Psoas muscle (tissue), 8 donors: ENCODE results near the gene SEC14L2. TPM values are rescaled to one million over a fixed set of nuclear protein-coding genes. Genes with fewer than 3 reads are reported as not detected.

Source experiments
- ATAC-seq, 4 donors: fragments of 200-7000 bp; cut with Tn5 transposase; one replicate each; pipeline ENCODE4 v1.9.1; 2020; ENCODE audit warnings: moderate library complexity in 3 of 4, mild to moderate bottlenecking in 2 of 4
- DNase-seq, 2 donors: peaks; one replicate each; pipeline ENCODE4 v3.0.0-alpha.2; 2020
- H3K27ac ChIP-seq: fragments of 200-600 bp; one replicate; pipeline ENCODE4 v1.8.0; 2022
- H3K27me3 ChIP-seq, 3 donors: fragments of 200-600 bp in 1 of 3; one replicate each; pipeline versions ENCODE4 v1.6.1 to v1.8.0; 2013 to 2022; ENCODE audit warnings: low read length in 2 of 3, mild to moderate bottlenecking in 2 of 3, moderate library complexity in 1 of 3; ENCODE audit not compliant: insufficient read depth in 3 of 3
- H3K36me3 ChIP-seq, 2 donors: fragments of 200-600 bp in 1 of 2; one replicate each; pipeline versions ENCODE4 v1.6.1 to v1.8.0; 2013 to 2022; ENCODE audit warnings: low read depth in 1 of 2, mild to moderate bottlenecking in 1 of 2, moderate library complexity in 1 of 2; ENCODE audit not compliant: insufficient read depth in 1 of 2
- H3K4me1 ChIP-seq: fragments of 200-600 bp; one replicate; pipeline ENCODE4 v1.8.0; 2022
- H3K4me3 ChIP-seq: fragments of 200-600 bp; one replicate; pipeline ENCODE4 v1.8.0; 2022; ENCODE audit warnings: mild to moderate bottlenecking
- H3K9me3 ChIP-seq: fragments of 200-600 bp; one replicate; pipeline ENCODE4 v1.8.0; 2022
- CTCF ChIP-seq: fragments of 200-600 bp; IDR thresholded peaks from one replicate; pipeline ENCODE4 v1.8.0; 2022; ENCODE audit warnings: antibody characterized with exemption
- WGBS, 3 donors: extraction: QIAGEN DNeasy Blood & Tissue Kit; methylation state at CpG; one replicate each; pipeline versions ENCODE4 v1.1.6 to v1.1.7; 2013; 5-methylcytosine and 5-hydroxymethylcytosine counted together
- intact Hi-C, 2 donors: fragments of 100-400 bp; cut with DNase I; formaldehyde crosslinking; loops; one replicate each; pipeline versions ENCODE4 v1.11.0 to v1.14.2; 2022
- polyA plus RNA-seq, 3 donors: library from polyadenylated mRNA; stranded (reverse); fragments of 200-250 nt; gene quantifications; one replicate each; pipeline ENCODE4 v1.2.3, GENCODE V29; 2013
- total RNA-seq, 4 donors: library from RNA; stranded (reverse); fragmentation: NEBNext Ultra II Directional in 2 of 4; extraction: Animal tissue kit (Norgen Biotek cat#: 25700) in 2 of 4; gene quantifications; one replicate each; pipeline versions ENCODE4 v1.2.1 to v1.2.4, GENCODE V29; 2021 to 2023
- donor health status: healthy with polysubstance abuse.
- donor health status: DM: no; HTN: no; CAD: no; lungs with moderate emphysema.
- donor health status: Bipolar disorder and iron deficiency.
- donor health status: healthy.
- donor health status: DM: yes; HTN: yes; CAD: no.
- donor health status: DM: no; HTN: no; CAD: no.
- donor health status: DM: no; HTN: no; CAD: no.
- donor health status: DM: yes; HTN: yes; CAD: no.

Gene SEC14L2
- total and polyA plus RNA-seq, 7 donors, result 0.38 to 75.0 (median 1.9) TPM

GRCh38 chr22:30365891-30366290 is 30.9 kb upstream of the SEC14L2 start:
- no peaks in the 10 kb centered on the region for H3K4me1 ChIP-seq
- H3K27me3 ChIP-seq, result no peaks in the 10 kb centered on the region
- DNase-seq (no peak), ATAC-seq (no peak)
- H3K27ac ChIP-seq, result no peak overlapping the region
- H3K4me3 ChIP-seq, result no peak overlapping the region
- peaks cover 0 to 3% of the 10 kb centered on the region in 2 donors for H3K36me3 ChIP-seq
- no peak for TF ChIP-seq CTCF
- 91 to 92% (median 92%) methylated on average over 15 to 18 of the region's 18 CpGs for WGBS, 3 donors
- no peaks in the 10 kb centered on the region for H3K9me3 ChIP-seq
- intact Hi-C loops, result no loop called here

GRCh38 chr22:30368420-30368819 is 28.4 kb upstream of the SEC14L2 start:
- H3K4me1 ChIP-seq, result no peaks in the 10 kb centered on the region
- WGBS, 3 donors, result 84 to 91% (median 88%) methylated on average over 9 of the region's 9 CpGs
- intact Hi-C loops, result no loop called here
- H3K9me3 ChIP-seq, result no peaks in the 10 kb centered on the region
- ATAC-seq (no peak), DNase-seq (no peak)
- TF ChIP-seq CTCF, result no peak
- no peak overlapping the region for H3K4me3 ChIP-seq
- peaks cover 0 to 3% of the 10 kb centered on the region in 2 donors for H3K36me3 ChIP-seq
- no peaks in the 10 kb centered on the region for H3K27me3 ChIP-seq
- H3K27ac ChIP-seq, result no peak overlapping the region

DNA sequence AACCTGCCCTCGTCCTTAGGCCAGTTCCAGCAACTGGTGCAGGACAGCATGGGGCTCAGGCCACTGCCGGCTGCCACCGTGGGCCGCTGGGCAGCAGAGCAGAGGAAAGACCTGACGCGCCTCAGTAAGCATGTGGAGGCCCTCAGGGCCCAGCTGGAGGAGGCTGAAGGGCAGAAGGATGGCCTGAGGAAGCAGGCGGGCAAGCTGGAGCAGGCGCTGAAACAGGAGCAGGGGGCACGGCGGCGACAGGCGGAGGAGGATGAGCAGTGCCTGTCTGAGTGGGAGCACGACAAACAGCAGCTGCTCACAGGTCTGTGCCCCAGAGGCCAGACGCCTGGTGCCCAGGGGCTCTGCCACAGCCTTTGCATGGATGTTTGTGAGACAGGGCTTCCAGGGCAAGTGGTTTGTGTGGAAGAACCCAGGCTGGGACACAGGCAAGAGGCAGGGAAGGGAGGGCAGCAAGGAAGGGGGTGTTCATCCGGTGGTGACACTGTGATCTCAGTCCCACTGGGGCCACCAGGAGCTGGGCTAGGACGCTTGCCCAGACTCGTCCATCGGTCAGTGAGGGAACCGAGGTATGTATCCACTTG is 26.1 kb upstream of the SEC14L2 start:
- WGBS, 3 donors, result 58 to 65% (median 62%) methylated on average over 19 of the region's 19 CpGs
- DNase-seq, result no peak
- Histone ChIP-seq H3K9me3 (no peaks in the 10 kb centered on the region), H3K4me1 (no peaks in the 10 kb centered on the region), H3K36me3 (peaks cover 0 to 3% of the 10 kb centered on the region in 2 donors), H3K27me3 (no peaks in the 10 kb centered on the region), H3K27ac (no peak overlapping the region), H3K4me3 (no peak overlapping the region)
- TF ChIP-seq CTCF, result no peak
- intact Hi-C loops, result no loop called here
- ATAC-seq, result no peak

DNA sequence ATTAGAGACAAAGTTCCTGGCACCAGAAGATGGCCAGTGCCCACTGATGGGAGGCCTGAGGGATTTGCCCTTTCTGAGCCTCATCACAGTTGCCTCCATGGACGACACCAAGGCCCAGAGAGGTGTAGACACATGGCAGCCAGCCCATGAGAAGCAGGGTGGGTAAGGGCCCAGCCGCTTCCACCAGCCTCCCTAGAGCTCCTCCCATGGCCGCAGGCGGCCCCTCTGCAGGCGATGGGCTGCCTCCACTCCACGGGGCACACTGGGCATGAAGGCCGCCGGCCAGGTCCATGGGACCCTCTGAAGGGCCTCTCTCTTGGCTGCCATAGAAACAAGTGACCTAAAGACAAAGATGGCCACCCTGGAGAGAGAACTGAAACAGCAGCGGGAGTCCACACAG is 25.5 kb upstream of the SEC14L2 start:
- intact Hi-C loops, result no loop called here
- Histone ChIP-seq H3K4me3 (no peak overlapping the region), H3K4me1 (no peaks in the 10 kb centered on the region), H3K27ac (no peak overlapping the region), H3K9me3 (no peaks in the 10 kb centered on the region), H3K36me3 (peaks cover 0 to under 1% of the 10 kb centered on the region in 2 donors), H3K27me3 (no peaks in the 10 kb centered on the region)
- TF ChIP-seq CTCF, result no peak
- WGBS, 3 donors, result 88 to 96% (median 92%) methylated on average over 9 of the region's 9 CpGs
- ATAC-seq, result no peak
- no peak for DNase-seq

DNA sequence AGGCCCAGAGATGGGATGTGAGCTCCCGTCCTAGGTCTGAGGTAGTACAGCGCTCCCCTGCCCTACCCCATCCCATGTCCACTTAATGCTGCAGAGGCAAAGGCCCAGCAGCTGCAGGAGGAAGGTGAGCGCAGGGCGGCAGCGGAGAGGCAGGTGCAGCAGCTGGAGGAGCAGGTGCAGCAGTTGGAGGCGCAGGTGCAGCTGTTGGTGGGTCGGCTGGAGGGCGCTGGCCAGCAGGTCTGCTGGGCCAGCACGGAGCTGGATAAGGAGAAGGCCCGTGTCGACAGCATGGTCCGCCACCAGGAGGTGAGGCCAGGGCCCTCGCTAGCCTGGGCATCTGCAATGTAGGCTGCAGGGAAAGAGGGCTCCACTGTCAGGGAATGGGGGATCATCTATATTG is 24.8 kb upstream of the SEC14L2 start:
- WGBS, 3 donors, result 74 to 79% (median 77%) methylated on average over 13 of the region's 13 CpGs
- H3K36me3 ChIP-seq, result peaks cover 0 to 1% of the 10 kb centered on the region in 2 donors
- intact Hi-C loops, result no loop called here
- H3K27me3 ChIP-seq, result no peaks in the 10 kb centered on the region
- TF ChIP-seq CTCF, result no peak
- no peaks in the 10 kb centered on the region for H3K4me1 ChIP-seq
- H3K9me3 ChIP-seq, result no peaks in the 10 kb centered on the region
- DNase-seq (no peak), ATAC-seq (no peak)
- H3K4me3 ChIP-seq, result no peak overlapping the region
- no peak overlapping the region for H3K27ac ChIP-seq
